22Rv1 (cell line): ENCODE results near the gene TIMP2.
"Not testable (repeated sequence)": the region's sequence is repeated elsewhere in the genome, so short reads cannot be mapped to it uniquely, and the experiment has no call there.

Experiments used
- H3K27ac ChIP-seq: fragments of 450-650 bp; 2 replicates; pipeline ENCODE4 v1.5.1; 2017
- ZFX ChIP-seq: fragments of 450-650 bp; IDR thresholded peaks from 2 replicates; pipeline ENCODE4 v1.6.1; 2017; ENCODE audit warnings: antibody characterized with exemption, borderline replicate concordance
- TF ChIP-seq, protein P1 (sequence below): fragments of 450-650 bp; IDR thresholded peaks from 2 replicates; pipeline ENCODE4 v1.5.1; 2017; ENCODE audit warnings: mild to moderate bottlenecking

TIMP2 gene

GRCh38 chr17:78890498-78890897, 34.7 kb downstream of the TIMP2 start:
- TF ChIP-seq, protein P1, sequence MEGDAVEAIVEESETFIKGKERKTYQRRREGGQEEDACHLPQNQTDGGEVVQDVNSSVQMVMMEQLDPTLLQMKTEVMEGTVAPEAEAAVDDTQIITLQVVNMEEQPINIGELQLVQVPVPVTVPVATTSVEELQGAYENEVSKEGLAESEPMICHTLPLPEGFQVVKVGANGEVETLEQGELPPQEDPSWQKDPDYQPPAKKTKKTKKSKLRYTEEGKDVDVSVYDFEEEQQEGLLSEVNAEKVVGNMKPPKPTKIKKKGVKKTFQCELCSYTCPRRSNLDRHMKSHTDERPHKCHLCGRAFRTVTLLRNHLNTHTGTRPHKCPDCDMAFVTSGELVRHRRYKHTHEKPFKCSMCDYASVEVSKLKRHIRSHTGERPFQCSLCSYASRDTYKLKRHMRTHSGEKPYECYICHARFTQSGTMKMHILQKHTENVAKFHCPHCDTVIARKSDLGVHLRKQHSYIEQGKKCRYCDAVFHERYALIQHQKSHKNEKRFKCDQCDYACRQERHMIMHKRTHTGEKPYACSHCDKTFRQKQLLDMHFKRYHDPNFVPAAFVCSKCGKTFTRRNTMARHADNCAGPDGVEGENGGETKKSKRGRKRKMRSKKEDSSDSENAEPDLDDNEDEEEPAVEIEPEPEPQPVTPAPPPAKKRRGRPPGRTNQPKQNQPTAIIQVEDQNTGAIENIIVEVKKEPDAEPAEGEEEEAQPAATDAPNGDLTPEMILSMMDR: no peak
- TF ChIP-seq ZFX: no peak
- no peak overlapping the region for H3K27ac ChIP-seq

GRCh38 chr17:78890096-78890495, 35.1 kb downstream of the TIMP2 start:
- H3K27ac ChIP-seq: not testable (repeated sequence)

DNA sequence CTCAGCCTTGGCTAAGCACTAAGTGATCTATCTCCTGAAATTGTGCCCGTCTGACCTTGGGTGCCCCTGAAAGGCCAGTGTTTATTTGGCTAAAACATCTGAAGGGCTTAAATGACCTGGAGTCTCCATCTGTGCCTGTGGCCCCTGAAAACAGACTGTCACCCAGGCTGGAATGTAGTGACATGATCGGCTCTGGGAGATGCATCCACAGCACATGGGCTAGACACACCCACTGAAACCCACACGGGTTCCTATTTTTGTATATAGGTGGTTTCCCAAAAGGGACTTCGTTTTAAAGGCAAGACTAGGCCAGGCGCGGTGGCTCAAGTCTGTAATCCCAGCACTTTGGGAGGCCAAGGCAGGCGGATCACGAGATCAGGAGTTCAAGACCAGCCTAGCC, 35.7 kb downstream of the TIMP2 start:
- no peak overlapping the region for H3K27ac ChIP-seq
- TF ChIP-seq ZFX: no peak
- TF ChIP-seq, protein P1: no peak

GRCh38 chr17:78888941-78889518, 36.2 kb downstream of the TIMP2 start:
- TF ChIP-seq, protein P1: no peak
- TF ChIP-seq ZFX: no peak
- no peak overlapping the region for H3K27ac ChIP-seq

- TF ChIP-seq, protein P1: no peak
- no peak for TF ChIP-seq ZFX
- no peak overlapping the region for H3K27ac ChIP-seq
These were observed 38.2 kb downstream of the TIMP2 start for GRCh38 chr17:78886954-78887353.

GRCh38 chr17:78885956-78886355, 39.2 kb downstream of the TIMP2 start:
- no peak overlapping the region for H3K27ac ChIP-seq

DNA sequence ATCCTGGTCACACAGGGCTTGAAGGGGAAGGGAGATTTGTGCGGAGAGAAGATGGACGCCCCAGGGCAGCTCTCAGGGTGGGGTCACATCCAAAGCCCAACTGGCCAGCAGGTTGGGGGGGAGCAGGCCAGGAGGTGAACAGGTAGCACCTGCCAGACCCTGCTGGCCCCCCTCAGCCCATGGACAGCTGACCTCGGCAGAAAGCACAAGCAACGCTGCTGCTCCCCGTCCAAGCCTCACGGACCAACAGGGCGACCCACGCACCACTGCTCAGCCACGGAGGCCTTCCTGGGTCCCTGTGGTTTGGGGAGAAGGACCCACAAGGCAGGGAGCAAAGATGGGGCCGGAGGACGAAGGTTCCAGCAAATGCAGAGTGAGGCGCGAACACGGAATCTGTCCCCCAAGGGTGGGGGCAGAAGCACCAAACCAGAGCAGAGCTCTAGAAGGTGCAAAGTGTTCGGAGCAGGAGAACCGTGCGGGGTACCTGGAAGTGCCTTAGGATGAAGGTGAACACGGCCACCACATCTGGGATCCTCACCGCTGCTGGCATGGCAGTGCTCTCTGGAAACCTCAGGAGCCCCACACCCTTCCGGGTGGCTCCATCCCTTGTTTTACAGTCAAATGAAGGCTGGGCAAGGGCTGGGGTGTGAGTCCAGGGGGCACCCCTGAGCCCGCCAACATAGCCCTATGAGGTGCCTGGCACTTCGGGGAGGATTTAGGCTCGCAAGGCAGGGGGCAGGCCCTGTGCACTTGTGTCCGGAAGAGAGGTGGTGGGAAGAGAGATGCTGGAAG, 40.1 kb downstream of the TIMP2 start:
- TF ChIP-seq, protein P1: no peak
- TF ChIP-seq ZFX: no peak
- H3K27ac ChIP-seq: no peak overlapping the region

More at GRCh38 chr17:78885956-78886355, 39.2 kb downstream of the TIMP2 start:
- TF ChIP-seq, protein P1: no peak
- TF ChIP-seq ZFX: no peak
